A673 (cell line): ENCODE measurements around the gene EFL1. TPM values are rescaled to one million over a fixed set of nuclear protein-coding genes. Genes with fewer than 3 reads are reported as not detected.

Source experiments
- BruUV-seq: library from RNA; stranded (reverse); fragments of 400-500 nt; replicated peaks from 2 replicates; lab custom pipeline; 2021; lab: Mats Ljungman, UMichigan
- CTCF ChIA-PET: fragments of 300-600 bp; sonication (Branson Sonifier 250); formaldehyde crosslinking; loops from one replicate; lab custom pipeline; 2022; ENCODE audit warnings: antibody characterized with exemption; lab: Charles Lee
- POLR2A ChIA-PET: fragments of 300-600 bp; sonication (Branson Sonifier 250); formaldehyde crosslinking; loops from one replicate; lab custom pipeline; 2022; ENCODE audit warnings: antibody characterized with exemption; ENCODE audit not compliant: low non-redundant PET; lab: Charles Lee
- DNase-seq: peaks from one replicate; pipeline ENCODE4 v3.0.0-alpha.2; 2015; ENCODE audit warnings: low spot score
- H3K27ac ChIP-seq: fragments of 200-600 bp; sonication (generic); 2 replicates; pipeline ENCODE4 v1.5.1; 2016; ENCODE audit warnings: mixed run types, low read depth, mild to moderate bottlenecking, mixed read lengths, antibody characterized with exemption, low read length; ENCODE audit not compliant: poor library complexity, severe bottlenecking
- H3K27me3 ChIP-seq: fragments of 200-600 bp; sonication (generic); replicated peaks from 2 replicates; pipeline ENCODE4 v1.6.1; 2017; ENCODE audit warnings: mixed run types, low read depth, mild to moderate bottlenecking, mixed read lengths, antibody characterized with exemption, low read length; ENCODE audit not compliant: insufficient read depth, poor library complexity
- H3K36me3 ChIP-seq: fragments of 200-600 bp; sonication (generic); 2 replicates; pipeline ENCODE4 v1.6.1; 2016; ENCODE audit warnings: mixed run types, mild to moderate bottlenecking, mixed read lengths, antibody characterized with exemption, low read length; ENCODE audit not compliant: insufficient read depth, poor library complexity, severe bottlenecking
- H3K4me1 ChIP-seq: fragments of 200-600 bp; sonication (generic); 2 replicates; pipeline ENCODE4 v1.6.1; 2017; ENCODE audit warnings: mixed run types, mild to moderate bottlenecking, mixed read lengths, antibody characterized with exemption, low read length; ENCODE audit not compliant: insufficient read depth, poor library complexity, severe bottlenecking
- H3K4me3 ChIP-seq: fragments of 200-600 bp; sonication (generic); 2 replicates; pipeline ENCODE4 v1.5.1; 2016; ENCODE audit warnings: low read depth, mixed run types, mild to moderate bottlenecking, mixed read lengths, low read length; ENCODE audit not compliant: poor library complexity, severe bottlenecking
- H3K9me3 ChIP-seq: fragments of 200-600 bp; sonication (generic); 2 replicates; pipeline ENCODE4 v1.6.1; 2016; ENCODE audit warnings: mixed run types, low read depth, mild to moderate bottlenecking, mixed read lengths, antibody characterized with exemption, low read length; ENCODE audit not compliant: poor library complexity, severe bottlenecking
- EZH2 ChIP-seq: fragments of 200-600 bp; sonication (generic); IDR thresholded peaks from 2 replicates; pipeline ENCODE4 v1.6.1; 2017; ENCODE audit warnings: borderline replicate concordance, low read depth, mild to moderate bottlenecking, mixed read lengths, antibody characterized with exemption, low read length; ENCODE audit not compliant: poor library complexity, severe bottlenecking
- intact Hi-C: fragments of 100-400 bp; cut with micrococcal nuclease; formaldehyde crosslinking; loops from one replicate; pipeline ENCODE4 v1.10.0; 2022; ENCODE audit not compliant: unreplicated experiment
- total RNA-seq: library from RNA; stranded (reverse); gene quantifications from 2 replicates; pipeline ENCODE4 v1.2.3, GENCODE V29; 2021
- TF ChIP-seq, protein P1 (sequence below): fragments of 300-800, 200-600 bp; sonication (generic); conservative IDR thresholded peaks from 2 replicates; pipeline ENCODE4 v1.5.1; 2017; ENCODE audit warnings: low read depth, mild to moderate bottlenecking, antibody characterized with exemption, low read length, moderate library complexity, mixed read lengths

Gene EFL1
- total RNA-seq, 1 experiment from 2014 or later: 26.1 TPM

GRCh38 chr15:82139823-82140268 lies 122.7 kb downstream of the EFL1 start:
- no peaks in the 10 kb centered on the region for H3K9me3 ChIP-seq

DNA sequence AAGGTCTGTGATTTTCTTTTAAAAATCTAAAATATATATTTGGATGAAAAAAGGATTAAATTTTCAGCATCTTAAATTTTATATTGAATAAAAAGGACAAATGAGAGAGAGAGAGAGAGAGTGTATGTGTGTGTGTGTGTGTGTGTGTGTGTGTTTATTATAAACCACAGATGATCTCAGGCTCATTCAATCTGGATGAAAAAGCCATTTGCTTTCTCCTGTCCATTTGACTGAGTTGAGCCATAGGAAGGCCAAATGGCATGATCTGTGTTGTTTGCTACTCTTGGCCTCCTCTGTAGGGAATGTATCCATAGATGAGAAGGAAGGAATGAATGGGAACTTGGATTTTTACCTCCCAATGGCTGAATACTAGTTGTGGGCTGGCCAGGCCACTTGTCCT lies 124.2 kb downstream of the EFL1 start:
- no TSS peak for BruUV-seq
- Histone ChIP-seq H3K27me3 (no peaks in the 10 kb centered on the region), H3K27ac (no peak overlapping the region), H3K9me3 (no peaks in the 10 kb centered on the region), H3K4me3 (no peak overlapping the region), H3K36me3 (no peaks in the 10 kb centered on the region), H3K4me1 (no peaks in the 10 kb centered on the region)
- CTCF ChIA-PET: no interaction called here
- DNase-seq: no peak
- TF ChIP-seq, protein P1, sequence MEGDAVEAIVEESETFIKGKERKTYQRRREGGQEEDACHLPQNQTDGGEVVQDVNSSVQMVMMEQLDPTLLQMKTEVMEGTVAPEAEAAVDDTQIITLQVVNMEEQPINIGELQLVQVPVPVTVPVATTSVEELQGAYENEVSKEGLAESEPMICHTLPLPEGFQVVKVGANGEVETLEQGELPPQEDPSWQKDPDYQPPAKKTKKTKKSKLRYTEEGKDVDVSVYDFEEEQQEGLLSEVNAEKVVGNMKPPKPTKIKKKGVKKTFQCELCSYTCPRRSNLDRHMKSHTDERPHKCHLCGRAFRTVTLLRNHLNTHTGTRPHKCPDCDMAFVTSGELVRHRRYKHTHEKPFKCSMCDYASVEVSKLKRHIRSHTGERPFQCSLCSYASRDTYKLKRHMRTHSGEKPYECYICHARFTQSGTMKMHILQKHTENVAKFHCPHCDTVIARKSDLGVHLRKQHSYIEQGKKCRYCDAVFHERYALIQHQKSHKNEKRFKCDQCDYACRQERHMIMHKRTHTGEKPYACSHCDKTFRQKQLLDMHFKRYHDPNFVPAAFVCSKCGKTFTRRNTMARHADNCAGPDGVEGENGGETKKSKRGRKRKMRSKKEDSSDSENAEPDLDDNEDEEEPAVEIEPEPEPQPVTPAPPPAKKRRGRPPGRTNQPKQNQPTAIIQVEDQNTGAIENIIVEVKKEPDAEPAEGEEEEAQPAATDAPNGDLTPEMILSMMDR: no peak
- TF ChIP-seq EZH2: no peak
- intact Hi-C loops: no loop called here
- POLR2A ChIA-PET: no interaction called here

More at GRCh38 chr15:82139823-82140268, 122.7 kb downstream of the EFL1 start:
- peak; percentile 75 for DNase-seq
- Histone ChIP-seq H3K27me3 (no peaks in the 10 kb centered on the region), H3K27ac (no peak overlapping the region), H3K36me3 (no peaks in the 10 kb centered on the region), H3K4me3 (no peak overlapping the region), H3K4me1 (no peaks in the 10 kb centered on the region)
- no peak for TF ChIP-seq EZH2
- TF ChIP-seq, protein P1: peak; percentile 76
- ChIA-PET POLR2A (no interaction called here), CTCF (no interaction called here)
- intact Hi-C loops: no loop called here
- BruUV-seq: no TSS peak

DNA sequence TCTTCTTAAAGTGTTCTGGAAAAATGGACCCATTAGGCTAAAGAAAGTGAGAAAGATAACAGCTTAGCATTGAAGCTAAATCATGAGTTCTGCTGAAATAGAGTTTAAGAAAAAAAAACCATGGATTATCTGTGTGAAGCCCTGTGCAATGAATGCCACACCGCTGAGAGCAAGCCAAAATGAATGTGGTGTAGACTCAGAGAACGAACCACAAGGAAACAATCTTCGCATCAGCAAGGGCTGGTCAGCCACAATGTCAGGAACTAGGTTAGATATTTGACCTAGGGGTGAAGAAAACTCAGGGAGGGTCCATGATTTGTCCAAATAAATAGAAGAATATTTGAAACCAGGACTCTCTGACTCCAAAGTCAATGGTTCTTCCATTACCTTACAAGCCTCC lies 125.3 kb downstream of the EFL1 start:
- no peaks in the 10 kb centered on the region for H3K4me1 ChIP-seq
- H3K4me3 ChIP-seq: no peak overlapping the region
- no peaks in the 10 kb centered on the region for H3K9me3 ChIP-seq
- POLR2A ChIA-PET: no interaction called here
- H3K27me3 ChIP-seq: no peaks in the 10 kb centered on the region
- intact Hi-C loops: loop anchor here (2.0 kb wide), 1 partner anchor 656 kb away; no protein-coding TSS in a partner anchor
- H3K27ac ChIP-seq: no peak overlapping the region
- no peak for DNase-seq
- BruUV-seq: no TSS peak
- TF ChIP-seq EZH2: no peak
- TF ChIP-seq, protein P1: no peak
- CTCF ChIA-PET: no interaction called here
- no peaks in the 10 kb centered on the region for H3K36me3 ChIP-seq
